Pancreas (tissue), 10 donors: ENCODE results near the gene FSTL3. TPM values are rescaled to one million over a fixed set of nuclear protein-coding genes. Genes with fewer than 3 reads are reported as not detected.
"Not testable (repeated sequence)": the region's sequence is repeated elsewhere in the genome, so short reads cannot be mapped to it uniquely, and the experiment has no call there.

Experiments
- ATAC-seq, 4 donors: fragments of 200-7000 bp; cut with Tn5 transposase; one replicate each; pipeline versions ENCODE4 v1.8.0 to v1.9.1; 2020; ENCODE audit warnings: mild to moderate bottlenecking in 4 of 4, moderate library complexity in 4 of 4
- DNase-seq, 6 donors: peaks; one replicate each; pipeline ENCODE4 v3.0.0-alpha.2; 2020
- FAIRE-seq: peaks from 2 replicates; lab custom pipeline; 2012; peaks lifted over from hg19 to GRCh38; lab: Jason Lieb, UNC
- H3K27ac ChIP-seq, 4 donors: fragments of 200-600 bp; sonication (generic); 1 replicate in 3 of 4; 2 replicates in 1 of 4; pipeline versions ENCODE4 v1.5.0 to v1.8.0; 2020
- H3K27me3 ChIP-seq, 4 donors: fragments of 200-600 bp; one replicate each; pipeline ENCODE4 v1.8.0; 2021
- H3K36me3 ChIP-seq, 3 donors: fragments of 200-600 bp; sonication (generic) in 1 of 3; one replicate each; pipeline versions ENCODE4 v1.5.0 to v1.8.0; 2020 to 2021
- H3K4me1 ChIP-seq, 3 donors: fragments of 200-600 bp; one replicate each; pipeline ENCODE4 v1.8.0; 2021
- H3K4me3 ChIP-seq, 4 donors: fragments of 200-600 bp; sonication (generic) in 2 of 4; one replicate each; pipeline versions ENCODE4 v1.5.0 to v1.8.0; 2020 to 2021
- H3K9me3 ChIP-seq, 4 donors: fragments of 200-600 bp; one replicate each; pipeline ENCODE4 v1.8.0; 2021
- whole genome bisulfite sequencing, 2 donors: extraction: QIAGEN DNeasy Blood & Tissue Kit; methylation state at CpG; one replicate each; pipeline ENCODE4 v1.1.7; 2013; 5-methylcytosine and 5-hydroxymethylcytosine counted together
- intact Hi-C, 3 donors: fragments of 100-400 bp; cut with DNase I; formaldehyde crosslinking; loops; one replicate each; pipeline versions ENCODE4 v1.11.1 to v1.14.2; 2022
- polyA plus RNA-seq, 2 donors: library from polyadenylated mRNA; stranded (reverse); fragments of 200-250 nt; gene quantifications; one replicate each; pipeline ENCODE4 v1.2.3, GENCODE V29; 2013
- total RNA-seq, 6 donors: library from RNA; stranded (reverse); fragmentation: NEBNext Ultra II Directional in 4 of 6; extraction: Animal tissue kit (Norgen Biotek cat#: 25700) in 4 of 6; gene quantifications; one replicate each; pipeline versions ENCODE4 v1.2.1 to v1.2.4, GENCODE V29; 2021 to 2023
- TF ChIP-seq, protein P1 (sequence below), 4 donors: fragments of 200-600 bp; sonication (generic) in 3 of 4; IDR thresholded peaks; one replicate each; pipeline versions ENCODE4 v1.5.0 to v1.8.0; 2021; ENCODE audit warnings: antibody characterized with exemption in 4 of 4
- donor health status: healthy with polysubstance abuse.
- donor health status: DM: no; HTN: no; CAD: no; lungs with moderate emphysema.
- donor health status: DM: no; HTN: no; CAD: no.
- donor health status: control.
- donor health status: control.
- donor health status: Bipolar disorder and iron deficiency.
- donor health status: DM: yes; HTN: yes; CAD: no.
- donor health status: DM: no; HTN: no; CAD: no.
- donor health status: DM: no; HTN: no; CAD: no.
- donor health status: DM: yes; HTN: yes; CAD: no.

Gene FSTL3
- total and polyA plus RNA-seq, 8 donors, result 6.6 to 148 (median 23.2) TPM

DNA sequence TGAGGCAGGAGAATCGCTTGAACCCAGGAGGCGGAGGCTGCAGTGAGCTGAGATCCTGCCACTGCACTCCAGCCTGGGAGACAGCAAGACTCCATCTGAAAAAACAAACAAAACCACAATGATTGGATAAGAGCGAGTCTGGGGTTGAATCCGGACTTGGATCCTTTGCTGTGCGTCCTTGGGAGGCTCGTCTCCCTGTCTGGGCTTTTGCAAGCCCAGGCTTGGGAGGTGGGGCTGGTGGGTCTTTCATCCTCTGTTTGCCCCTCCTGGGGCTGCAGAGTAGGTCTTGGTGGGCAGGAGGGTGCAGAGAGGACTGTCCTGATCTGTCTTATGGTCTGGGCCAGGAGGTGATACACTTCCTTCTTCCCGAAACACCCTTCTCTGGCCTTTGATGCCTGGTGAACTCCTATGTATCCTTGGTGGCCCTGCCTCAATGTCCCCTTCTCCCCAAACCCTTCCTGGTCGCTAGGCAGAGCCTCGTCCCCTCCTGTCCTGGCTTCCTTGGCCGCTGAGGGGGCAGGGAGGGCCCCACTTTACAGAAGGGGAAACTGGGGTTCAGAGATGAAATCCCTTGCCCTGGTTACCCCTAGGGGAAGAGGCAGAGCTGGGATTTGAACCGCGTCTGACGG, 49.4 kb downstream of the FSTL3 start:
- 74 to 85% methylated on average over 12 to 13 of the region's 13 CpGs for WGBS, 2 donors
- DNase-seq (no peak), ATAC-seq (no peak), FAIRE-seq (no peak)
- H3K4me1 ChIP-seq, result no peaks in the 10 kb centered on the region
- no peak overlapping the region for H3K27ac ChIP-seq
- no peak overlapping the region for H3K4me3 ChIP-seq
- no peaks in the 10 kb centered on the region for H3K9me3 ChIP-seq
- no peaks in the 10 kb centered on the region for H3K27me3 ChIP-seq
- TF ChIP-seq, protein P1, sequence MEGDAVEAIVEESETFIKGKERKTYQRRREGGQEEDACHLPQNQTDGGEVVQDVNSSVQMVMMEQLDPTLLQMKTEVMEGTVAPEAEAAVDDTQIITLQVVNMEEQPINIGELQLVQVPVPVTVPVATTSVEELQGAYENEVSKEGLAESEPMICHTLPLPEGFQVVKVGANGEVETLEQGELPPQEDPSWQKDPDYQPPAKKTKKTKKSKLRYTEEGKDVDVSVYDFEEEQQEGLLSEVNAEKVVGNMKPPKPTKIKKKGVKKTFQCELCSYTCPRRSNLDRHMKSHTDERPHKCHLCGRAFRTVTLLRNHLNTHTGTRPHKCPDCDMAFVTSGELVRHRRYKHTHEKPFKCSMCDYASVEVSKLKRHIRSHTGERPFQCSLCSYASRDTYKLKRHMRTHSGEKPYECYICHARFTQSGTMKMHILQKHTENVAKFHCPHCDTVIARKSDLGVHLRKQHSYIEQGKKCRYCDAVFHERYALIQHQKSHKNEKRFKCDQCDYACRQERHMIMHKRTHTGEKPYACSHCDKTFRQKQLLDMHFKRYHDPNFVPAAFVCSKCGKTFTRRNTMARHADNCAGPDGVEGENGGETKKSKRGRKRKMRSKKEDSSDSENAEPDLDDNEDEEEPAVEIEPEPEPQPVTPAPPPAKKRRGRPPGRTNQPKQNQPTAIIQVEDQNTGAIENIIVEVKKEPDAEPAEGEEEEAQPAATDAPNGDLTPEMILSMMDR (IDR thresholded peaks at IDR 0.05), result no peak
- H3K36me3 ChIP-seq, result no peaks in the 10 kb centered on the region
- intact Hi-C loops, result no loop called here

DNA sequence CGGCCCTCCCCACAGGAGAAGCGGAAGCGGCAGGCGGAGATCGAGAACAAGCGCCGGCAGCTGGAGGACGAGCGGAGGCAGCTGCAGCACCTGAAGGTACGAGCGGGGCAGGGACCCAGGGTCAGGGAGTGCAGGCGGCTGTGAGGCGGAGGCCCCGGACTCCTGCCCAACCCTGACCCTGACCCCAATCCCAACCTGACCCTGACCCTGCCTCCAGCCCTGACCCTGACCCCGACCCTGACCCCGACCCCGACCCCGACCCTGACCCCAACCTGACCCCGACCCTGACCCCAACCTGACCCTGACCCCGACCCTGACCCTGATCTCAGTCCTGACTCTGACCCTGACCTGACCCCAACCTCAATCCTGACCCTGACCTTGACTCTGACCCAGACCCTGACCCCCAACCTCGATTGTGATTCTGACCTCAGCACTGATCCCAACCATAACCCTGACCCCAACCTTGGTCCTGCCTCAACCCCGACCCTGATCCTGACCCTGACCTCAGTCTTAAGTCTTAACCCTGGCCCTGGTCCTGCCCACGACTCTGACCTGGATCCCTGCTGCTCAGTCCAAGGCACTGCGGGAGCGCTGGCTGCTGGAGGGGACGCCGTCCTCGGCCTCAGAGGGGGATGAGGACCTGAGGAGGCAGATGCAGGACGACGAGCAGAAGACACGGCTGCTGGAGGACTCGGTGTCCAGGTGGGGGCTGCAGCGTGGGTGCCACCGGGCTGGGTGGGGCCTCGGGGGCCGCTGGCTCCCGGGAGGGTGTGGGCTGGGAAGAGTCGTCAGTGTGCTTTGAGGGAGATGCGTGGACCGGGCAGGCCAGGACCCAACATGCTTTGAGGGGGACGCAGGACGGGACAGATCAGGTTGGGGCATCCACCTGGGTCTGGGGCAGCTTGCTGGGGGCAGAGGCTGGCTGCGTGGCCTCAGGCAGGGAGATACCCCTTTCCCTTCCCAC, 51.1 kb downstream of the FSTL3 start:
- FAIRE-seq, result no peak
- no peak overlapping the region for H3K4me3 ChIP-seq
- no peak for DNase-seq
- no peaks in the 10 kb centered on the region for H3K27me3 ChIP-seq
- intact Hi-C loops, result no loop called here
- H3K4me1 ChIP-seq, result no peaks in the 10 kb centered on the region
- H3K9me3 ChIP-seq, result no peaks in the 10 kb centered on the region
- peak; percentile 14 to 28 (median 22) for ATAC-seq
- TF ChIP-seq, protein P1 (IDR thresholded peaks at IDR 0.05), result no peak
- H3K36me3 ChIP-seq, result no peaks in the 10 kb centered on the region
- WGBS, 2 donors, result 71 to 84% methylated on average over 33 to 43 of the region's 43 CpGs
- H3K27ac ChIP-seq, result peak overlapping the region in 1 of 4 donors; percentile 22

DNA sequence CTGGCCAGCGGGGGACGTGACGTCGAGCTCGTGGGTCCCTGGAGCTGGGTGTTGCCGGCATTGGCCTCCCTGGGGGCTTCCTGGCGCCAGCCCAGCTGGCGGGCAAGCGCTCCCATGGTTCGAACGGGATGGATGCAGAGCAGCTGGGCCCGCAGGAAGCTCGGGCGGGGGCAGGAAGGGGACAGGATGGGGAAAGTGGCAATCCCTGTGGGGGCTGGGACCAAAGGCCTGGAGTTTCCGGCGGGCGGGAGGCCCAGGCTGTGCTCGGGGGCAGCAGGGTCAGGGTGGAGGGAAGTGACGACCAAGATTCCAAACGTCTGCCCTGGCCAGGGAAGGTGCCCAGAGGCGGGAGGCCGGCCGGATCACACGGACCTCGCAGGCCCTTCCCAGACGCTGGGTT, 51.8 kb downstream of the FSTL3 start:
- H3K27me3 ChIP-seq, result no peaks in the 10 kb centered on the region
- no peaks in the 10 kb centered on the region for H3K36me3 ChIP-seq
- TF ChIP-seq, protein P1 (IDR thresholded peaks at IDR 0.05), result no peak
- no peaks in the 10 kb centered on the region for H3K9me3 ChIP-seq
- WGBS, 2 donors, result 63 to 81% methylated on average over 26 of the region's 26 CpGs
- H3K27ac ChIP-seq, result peak overlapping the region in 1 of 4 donors; percentile 22
- ATAC-seq (peak in 2 of 4 donors; percentile 32 to 46), DNase-seq (no peak), FAIRE-seq (no peak)
- intact Hi-C loops, result no loop called here
- H3K4me3 ChIP-seq, result no peak overlapping the region
- no peaks in the 10 kb centered on the region for H3K4me1 ChIP-seq

DNA sequence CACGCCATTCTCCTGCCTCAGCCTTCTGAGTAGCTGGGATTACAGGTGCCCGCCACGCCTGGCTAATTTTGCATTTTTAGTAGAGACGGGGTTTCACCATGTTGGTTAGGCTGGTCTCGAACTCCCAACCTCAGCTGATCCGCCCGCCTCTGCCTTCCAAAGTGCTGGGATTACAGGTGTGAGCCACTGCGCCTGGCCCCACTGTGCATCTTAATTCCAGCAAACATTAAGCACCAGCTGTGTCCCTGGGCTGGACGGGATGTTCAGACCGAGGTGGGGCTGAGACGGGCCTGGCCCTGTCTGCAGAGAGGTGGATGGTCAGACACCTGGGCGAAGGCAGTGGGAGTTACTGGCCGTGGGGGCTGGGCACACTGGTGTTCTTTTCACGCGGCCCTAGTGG, 53.4 kb downstream of the FSTL3 start:
- DNase-seq, H3K4me3 ChIP-seq, H3K9me3 ChIP-seq, FAIRE-seq, H3K27me3 ChIP-seq, H3K36me3 ChIP-seq, H3K4me1 ChIP-seq, ATAC-seq, intact Hi-C loops, H3K27ac ChIP-seq: not testable (repeated sequence)
- 81 to 93% methylated on average over 13 to 15 of the region's 15 CpGs for WGBS, 2 donors

DNA sequence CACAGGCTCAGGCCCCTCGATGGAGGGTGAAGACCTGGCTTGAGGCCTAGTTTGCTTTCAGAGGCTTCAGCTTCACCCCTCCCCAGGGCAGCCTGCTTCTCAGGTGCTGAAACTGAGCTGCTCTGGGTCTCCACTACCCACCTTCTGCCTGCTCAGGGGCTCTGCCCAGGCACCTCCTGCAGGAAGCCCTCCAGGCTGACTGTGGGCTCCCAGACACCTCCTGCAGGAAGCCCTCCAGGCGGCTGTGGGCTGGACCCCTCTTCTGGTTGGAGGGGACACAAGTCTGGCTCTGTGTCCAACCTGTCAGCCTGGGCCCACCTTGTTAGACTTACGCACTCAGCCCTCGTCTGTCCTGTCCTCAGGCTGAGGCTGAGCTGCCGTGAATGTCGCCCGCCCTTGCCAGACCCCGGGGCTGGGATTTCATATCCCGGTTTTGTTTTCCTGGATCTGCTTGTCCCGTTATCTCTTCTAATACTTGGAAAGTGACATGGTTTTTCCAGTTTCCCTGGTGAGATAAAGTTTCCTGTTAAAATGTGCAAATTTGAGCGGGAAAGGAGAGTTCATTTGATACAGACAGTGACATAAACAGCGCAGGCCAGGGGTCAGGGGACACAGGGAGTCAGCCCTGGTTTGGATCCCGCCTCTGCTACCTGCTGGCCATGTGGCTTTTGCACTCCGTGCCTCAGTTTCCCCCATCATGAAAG, 53.9 kb downstream of the FSTL3 start:
- intact Hi-C loops, result loop anchor here in 2 of 3 donors (5.0 to 10.0 kb wide), 2 partner anchors 63 to 65 kb away; partner anchors contain the start of gene RNF126 (in 1 of the 2)
- H3K27ac ChIP-seq, result no peak overlapping the region

More for the DNA sequence above, 53.9 kb downstream of the FSTL3 start:
- DNase-seq, result no peak
- no peak for ATAC-seq
- no peak for FAIRE-seq
- no peak overlapping the region for H3K4me3 ChIP-seq
- H3K9me3 ChIP-seq, result no peaks in the 10 kb centered on the region
- WGBS, 2 donors, result 45 to 62% methylated on average over 14 of the region's 14 CpGs
- TF ChIP-seq, protein P1 (IDR thresholded peaks at IDR 0.05), result no peak
- no peaks in the 10 kb centered on the region for H3K4me1 ChIP-seq
- no peaks in the 10 kb centered on the region for H3K27me3 ChIP-seq
- no peaks in the 10 kb centered on the region for H3K36me3 ChIP-seq
